Stimulated activated CD8-positive, alpha-beta memory T cell treated with anti-CD3 and anti-CD28 coated beads, Interleukin-7, amount 100 ng/mL, for 1 hour (primary cell): ENCODE measurements around the gene TCAP.

ENCODE experiments used
- DNase-seq, 2 donors: peaks; one replicate each; pipeline ENCODE4 v3.0.0-alpha.2; 2020; ENCODE audit warnings: low read depth in 2 of 2

TCAP gene

GRCh38 chr17:39666601-39667261 is 1.6 kb downstream of the TCAP start:
- DNase-seq: no peak

- no peak for DNase-seq
Observed at GRCh38 chr17:39667262-39667944, 2.3 kb downstream of the TCAP start.

- peak in 1 of 2 donors; percentile 50 for DNase-seq
Observed at GRCh38 chr17:39667945-39668924, 3.1 kb downstream of the TCAP start, which contains the start of gene PNMT. PNMT (plus strand) TSS chr17:39668453; CDS start chr17:39668476, 23 bp downstream.

GRCh38 chr17:39669897-39670735 is 5.0 kb downstream of the TCAP start:
- DNase-seq: no peak

GRCh38 chr17:39670746-39671145 is 5.6 kb downstream of the TCAP start:
- DNase-seq: no peak

GRCh38 chr17:39671651-39672521 is 6.7 kb downstream of the TCAP start:
- no peak for DNase-seq

GRCh38 chr17:39672522-39673334 is 7.6 kb downstream of the TCAP start:
- no peak for DNase-seq

- no peak for DNase-seq
Observed at GRCh38 chr17:39673335-39674081, 8.4 kb downstream of the TCAP start.

GRCh38 chr17:39674179-39674578 is 9.0 kb downstream of the TCAP start:
- DNase-seq: no peak

- DNase-seq: no peak
Observed at GRCh38 chr17:39674702-39675389, 9.7 kb downstream of the TCAP start.

- DNase-seq: no peak
Observed at GRCh38 chr17:39675390-39676082, 10.4 kb downstream of the TCAP start.

GRCh38 chr17:39676198-39676819 is 11.2 kb downstream of the TCAP start:
- no peak for DNase-seq

- DNase-seq: no peak
Observed at GRCh38 chr17:39677072-39677471, 11.9 kb downstream of the TCAP start.

- DNase-seq: no peak
Observed at GRCh38 chr17:39677542-39678339, 12.6 kb downstream of the TCAP start.

GRCh38 chr17:39678340-39679116 is 13.4 kb downstream of the TCAP start:
- DNase-seq: no peak
